Measurements from ENCODE around the gene POGK. TPM values are rescaled to one million over a fixed set of nuclear protein-coding genes. Genes with fewer than 3 reads are reported as not detected.

The POGK gene
- total RNA-seq, 1 donor from 2014 or later = 51.4 TPM

GRCh38 chr1:166888373-166889111 lies 49.3 kb downstream of the POGK start:
- H3K9me3 Mint-ChIP-seq = no peaks in the 10 kb centered on the region
- no peak overlapping the region for H3K4me3 Mint-ChIP-seq
- no peak for DNase-seq (ENCODE audit: low spot score)
- peaks cover 18% of the 10 kb centered on the region for H3K4me1 Mint-ChIP-seq (ENCODE audit: low read depth)
- intact Hi-C loops (cut with micrococcal nuclease) = no loop called here
- no peaks in the 10 kb centered on the region for H3K36me3 Mint-ChIP-seq (ENCODE audit: low read depth)
- H3K27me3 Mint-ChIP-seq (ENCODE audit: insufficient read depth) = peaks cover 22% of the 10 kb centered on the region
- no peak overlapping the region for H3K27ac Mint-ChIP-seq

GRCh38 chr1:166889776-166890175 lies 50.5 kb downstream of the POGK start:
- Mint-ChIP-seq H3K27ac (no peak overlapping the region), H3K27me3 (ENCODE audit: insufficient read depth) (peaks cover 24% of the 10 kb centered on the region), H3K4me1 (ENCODE audit: low read depth) (peaks cover 15% of the 10 kb centered on the region), H3K9me3 (no peaks in the 10 kb centered on the region), H3K36me3 (ENCODE audit: low read depth) (no peaks in the 10 kb centered on the region), H3K4me3 (no peak overlapping the region)
- DNase-seq (ENCODE audit: low spot score) = no peak
- intact Hi-C loops (cut with micrococcal nuclease) = no loop called here

- Mint-ChIP-seq H3K27me3 (ENCODE audit: insufficient read depth) (peaks cover 34% of the 10 kb centered on the region), H3K4me1 (ENCODE audit: low read depth) (no peaks in the 10 kb centered on the region), H3K27ac (no peak overlapping the region), H3K4me3 (no peak overlapping the region), H3K36me3 (ENCODE audit: low read depth) (peaks cover 1% of the 10 kb centered on the region), H3K9me3 (peaks cover 15% of the 10 kb centered on the region)
- DNase-seq (ENCODE audit: low spot score) = no peak
- intact Hi-C loops (cut with micrococcal nuclease) = no loop called here
Observed at GRCh38 chr1:166895766-166896165, 56.5 kb downstream of the POGK start.

GRCh38 chr1:166899769-166900168 lies 60.5 kb downstream of the POGK start:
- Mint-ChIP-seq H3K27ac (no peak overlapping the region), H3K27me3 (ENCODE audit: insufficient read depth) (peaks cover 21% of the 10 kb centered on the region), H3K9me3 (peaks cover 15% of the 10 kb centered on the region), H3K4me3 (no peak overlapping the region), H3K36me3 (ENCODE audit: low read depth) (peaks cover 1% of the 10 kb centered on the region), H3K4me1 (ENCODE audit: low read depth) (peaks cover 10% of the 10 kb centered on the region)
- intact Hi-C loops (cut with micrococcal nuclease) = loop anchor here (10.0 kb wide), 1 partner anchor 545 kb away; no protein-coding TSS in a partner anchor
- DNase-seq (ENCODE audit: low spot score) = no peak

DNA sequence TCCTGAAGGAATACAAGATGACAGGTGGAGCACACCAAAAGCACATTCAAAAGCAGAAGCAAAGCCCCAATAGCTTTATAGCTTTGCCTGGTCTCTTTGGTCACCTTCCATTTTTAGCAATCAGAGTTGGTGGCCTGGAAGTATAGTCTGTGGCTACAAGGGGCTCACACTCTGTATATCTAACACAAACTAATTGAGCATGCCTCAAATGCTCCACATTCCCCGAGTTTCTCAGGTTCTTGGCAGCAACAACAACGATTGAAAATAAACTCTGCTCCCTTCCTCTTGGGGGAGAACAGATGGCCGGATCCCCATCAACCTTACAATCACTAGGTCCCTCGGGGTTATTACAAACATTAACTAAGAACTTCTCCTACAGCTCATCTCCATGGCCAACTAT lies 61.7 kb downstream of the POGK start:
- no peak for DNase-seq (ENCODE audit: low spot score)
- H3K4me1 Mint-ChIP-seq (ENCODE audit: low read depth) = peaks cover 20% of the 10 kb centered on the region
- intact Hi-C loops (cut with micrococcal nuclease) = loop anchor here (10.0 kb wide), 1 partner anchor 544 kb away; no protein-coding TSS in a partner anchor
- H3K27ac Mint-ChIP-seq = no peak overlapping the region
- no peak overlapping the region for H3K4me3 Mint-ChIP-seq
- peaks cover 1% of the 10 kb centered on the region for H3K36me3 Mint-ChIP-seq (ENCODE audit: low read depth)
- peaks cover 16% of the 10 kb centered on the region for H3K27me3 Mint-ChIP-seq (ENCODE audit: insufficient read depth)
- peaks cover 15% of the 10 kb centered on the region for H3K9me3 Mint-ChIP-seq

- Mint-ChIP-seq H3K27me3 (ENCODE audit: insufficient read depth) (peaks cover 12% of the 10 kb centered on the region), H3K4me1 (ENCODE audit: low read depth) (peaks cover 29% of the 10 kb centered on the region), H3K4me3 (no peak overlapping the region), H3K36me3 (ENCODE audit: low read depth) (no peaks in the 10 kb centered on the region), H3K9me3 (peaks cover 10% of the 10 kb centered on the region), H3K27ac (no peak overlapping the region)
- DNase-seq (ENCODE audit: low spot score) = no peak
- intact Hi-C loops (cut with micrococcal nuclease) = loop anchor here (10.0 kb wide), 1 partner anchor 543 kb away; no protein-coding TSS in a partner anchor
Observed at GRCh38 chr1:166902279-166902678, 63.0 kb downstream of the POGK start.

DNA sequence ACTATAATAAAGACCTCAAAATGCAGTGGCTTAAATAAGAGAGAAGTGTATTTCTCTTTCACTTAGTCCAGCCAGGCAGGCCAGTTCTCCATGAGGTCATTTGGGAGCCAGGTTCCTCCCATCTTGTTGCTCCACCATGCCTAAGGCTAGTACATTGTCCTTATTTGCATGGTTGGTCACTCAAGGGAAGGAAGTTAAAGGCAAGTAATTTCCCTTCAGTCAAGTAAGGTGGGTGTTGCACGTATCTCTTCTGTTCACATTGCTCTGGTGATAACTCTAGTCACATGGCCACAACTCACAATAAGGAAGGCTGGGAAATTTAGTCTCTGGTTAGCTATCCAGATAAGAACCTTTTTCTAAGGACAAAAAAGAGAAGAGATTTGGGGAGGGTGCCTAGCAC lies 64.0 kb downstream of the POGK start:
- peaks cover 4% of the 10 kb centered on the region for H3K9me3 Mint-ChIP-seq
- H3K4me3 Mint-ChIP-seq = no peak overlapping the region
- H3K36me3 Mint-ChIP-seq (ENCODE audit: low read depth) = no peaks in the 10 kb centered on the region
- peaks cover 29% of the 10 kb centered on the region for H3K4me1 Mint-ChIP-seq (ENCODE audit: low read depth)
- no peak overlapping the region for H3K27ac Mint-ChIP-seq
- no peak for DNase-seq (ENCODE audit: low spot score)
- intact Hi-C loops (cut with micrococcal nuclease) = loop anchor here (10.0 kb wide), 1 partner anchor 542 kb away; no protein-coding TSS in a partner anchor
- peaks cover 12% of the 10 kb centered on the region for H3K27me3 Mint-ChIP-seq (ENCODE audit: insufficient read depth)

DNA sequence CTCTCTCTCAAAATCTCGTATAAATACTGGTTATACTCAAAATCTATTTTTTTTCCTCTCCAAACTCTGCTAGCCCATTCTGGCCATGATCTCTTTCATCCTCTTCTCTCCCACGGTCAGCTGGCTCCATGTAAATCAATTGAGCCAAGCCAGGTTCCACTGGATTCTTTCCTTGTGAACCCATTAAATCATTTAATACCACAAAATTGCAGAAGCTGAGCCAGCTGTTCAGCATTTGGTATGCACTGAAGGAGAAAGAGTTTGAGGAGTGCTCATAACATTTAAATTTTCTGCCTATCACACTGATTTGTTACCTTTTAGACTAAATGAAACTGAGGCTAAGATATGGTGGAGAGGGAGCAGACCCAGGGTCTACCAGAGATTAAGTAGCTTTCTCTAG lies 65.9 kb downstream of the POGK start:
- H3K4me1 Mint-ChIP-seq (ENCODE audit: low read depth) = peaks cover 29% of the 10 kb centered on the region

DNA sequence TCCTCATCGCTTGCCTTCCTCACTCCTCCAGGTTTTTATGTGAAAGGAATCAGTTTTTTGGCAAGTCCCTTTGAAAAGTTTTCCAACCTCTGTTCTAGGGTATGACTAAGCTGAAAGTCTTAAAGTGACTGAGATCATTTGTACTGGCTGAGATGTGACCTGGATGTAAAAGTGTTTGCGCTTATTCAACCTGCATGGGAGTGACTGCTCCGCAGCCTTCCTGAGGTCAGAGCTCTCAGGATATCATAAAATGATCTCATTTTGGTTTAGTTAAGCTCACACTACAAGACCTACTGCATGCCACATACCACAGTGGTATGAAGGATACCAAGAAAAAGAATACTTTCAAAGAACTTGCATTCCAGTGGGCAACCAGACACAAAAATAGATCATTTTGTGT lies 66.6 kb downstream of the POGK start:
- H3K4me3 Mint-ChIP-seq = peak overlapping the region; percentile 53
- peak; percentile 9 for DNase-seq (ENCODE audit: low spot score)
- peak overlapping the region; percentile 74 for H3K27ac Mint-ChIP-seq
- H3K4me1 Mint-ChIP-seq (ENCODE audit: low read depth) = peaks cover 35% of the 10 kb centered on the region
- peaks cover 2% of the 10 kb centered on the region for H3K27me3 Mint-ChIP-seq (ENCODE audit: insufficient read depth)
- intact Hi-C loops (cut with micrococcal nuclease) = loop anchor here (1.0 to 10.0 kb wide), 3 partner anchors 30 to 539 kb away; partner anchors contain the start of gene TADA1
- no peaks in the 10 kb centered on the region for H3K9me3 Mint-ChIP-seq
- H3K36me3 Mint-ChIP-seq (ENCODE audit: low read depth) = no peaks in the 10 kb centered on the region

More for the DNA sequence above, 65.9 kb downstream of the POGK start:
- H3K27ac Mint-ChIP-seq = no peak overlapping the region
- no peaks in the 10 kb centered on the region for H3K9me3 Mint-ChIP-seq
- H3K36me3 Mint-ChIP-seq (ENCODE audit: low read depth) = no peaks in the 10 kb centered on the region
- DNase-seq (ENCODE audit: low spot score) = no peak
- intact Hi-C loops (cut with micrococcal nuclease) = loop anchor here (10.0 kb wide), 1 partner anchor 540 kb away; no protein-coding TSS in a partner anchor
- no peak overlapping the region for H3K4me3 Mint-ChIP-seq
- peaks cover 4% of the 10 kb centered on the region for H3K27me3 Mint-ChIP-seq (ENCODE audit: insufficient read depth)

Other genes with a start within 250 kb of the POGK start
- gene TADA1, start 36.8 kb downstream of the POGK start, total RNA-seq = 15.6 and 17.3 TPM in 2 replicates
- gene ILDR2, start 136.1 kb downstream of the POGK start, total RNA-seq = 11.3 and 14.4 TPM in 2 replicates
- not detected in 2 replicates for gene MAEL, start 149.8 kb downstream of the POGK start, total RNA-seq

All from activated T-helper 1 cell treated with anti-CD3 and anti-CD28 coated beads, Interleukin-12 subunit alpha, Interleukin-12 subunit beta, Interleukin-2, Interleukin-4 antibody, amounts not matched to agents 30 ng/mL and 10 ng/mL and 1 ng/mL, durations not matched to agents 14 hours and 24 hours and 36 hours (primary cell).